IMR-90 (cell line): ENCODE measurements around the gene DHCR24.

Experiments
- BHLHE40 ChIP-seq: fragments of 150-350 bp; IDR thresholded peaks from 2 replicates; pipeline ENCODE4 v1.6.1; 2016; ENCODE audit warnings: mild to moderate bottlenecking, low read depth, low read length
- CEBPB ChIP-seq: IDR thresholded peaks from 2 replicates; pipeline ENCODE4 v1.6.1; 2012; ENCODE audit warnings: low read depth, low read length, improper control_type of control experiment
- CTCF ChIP-seq: conservative IDR thresholded peaks from 2 replicates; pipeline ENCODE4 v1.5.1; 2012; ENCODE audit warnings: mild to moderate bottlenecking, low read depth, low read length, improper control_type of control experiment
- ELK1 ChIP-seq: fragments of 150-350 bp; IDR thresholded peaks from 2 replicates; pipeline ENCODE4 v1.6.1; 2016; ENCODE audit warnings: low read depth, mild to moderate bottlenecking, low read length, moderate library complexity, borderline replicate concordance
- FOS ChIP-seq: fragments of 150-350 bp; IDR thresholded peaks from 2 replicates; pipeline ENCODE4 v1.6.1; 2016; ENCODE audit warnings: low read depth, low read length
- POLR2A ChIP-seq: IDR thresholded peaks from 2 replicates; pipeline ENCODE4 v1.6.1; 2012; ENCODE audit warnings: mild to moderate bottlenecking, low read depth, low read length
- RAD21 ChIP-seq: IDR thresholded peaks from 2 replicates; pipeline ENCODE4 v1.6.1; 2012; ENCODE audit warnings: low read length, improper control_type of control experiment
- SMC3 ChIP-seq: fragments of 150-350 bp; IDR thresholded peaks from 2 replicates; pipeline ENCODE4 v1.6.1; 2016; ENCODE audit warnings: low read depth, mild to moderate bottlenecking, antibody characterized with exemption, low read length, moderate library complexity

- no peak for TF ChIP-seq CEBPB
- no peak for TF ChIP-seq POLR2A
- no peak for TF ChIP-seq BHLHE40
- TF ChIP-seq CTCF: no peak
- no peak for TF ChIP-seq ELK1
- no peak for TF ChIP-seq RAD21
- TF ChIP-seq SMC3: no peak
- no peak for TF ChIP-seq FOS
Observed at GRCh38 chr1:54936791-54937190, 49.8 kb upstream of the DHCR24 start.
